ES-I3 (cell line): ENCODE data around the gene PLD5.
A peak's percentile ranks its signal among the peaks of the same experiment; 100 is the strongest.
"Not testable (repeated sequence)": the region's sequence is repeated elsewhere in the genome, so short reads cannot be mapped to it uniquely, and the experiment has no call there.

Experiments
- H3K36me3 ChIP-seq: 2 replicates; pipeline ENCODE4 v1.6.1; 2013; ENCODE audit warnings: mild to moderate bottlenecking, low read length, control low read depth, moderate library complexity; ENCODE audit not compliant: insufficient read depth
- H3K4me1 ChIP-seq: 2 replicates; pipeline ENCODE4 v1.6.1; 2013; ENCODE audit warnings: mild to moderate bottlenecking, control low read depth, low read length; ENCODE audit not compliant: insufficient read depth
- H3K9ac ChIP-seq: 2 replicates; pipeline ENCODE4 v1.6.1; 2013; ENCODE audit warnings: low read depth, mild to moderate bottlenecking, low read length, moderate library complexity
- H3K9me3 ChIP-seq: 2 replicates; pipeline ENCODE4 v1.6.1; 2013; ENCODE audit warnings: mild to moderate bottlenecking, low read length, moderate library complexity; ENCODE audit not compliant: control insufficient read depth, insufficient read depth

Gene PLD5

GRCh38 chr1:242525360-242525722 lies 844 bp upstream of the PLD5 start:
- Histone ChIP-seq H3K4me1 (no peaks in the 10 kb centered on the region), H3K9me3 (no peaks in the 10 kb centered on the region), H3K36me3 (no peaks in the 10 kb centered on the region), H3K9ac (peak overlapping the region; percentile 77)

- Histone ChIP-seq H3K9me3 (no peaks in the 10 kb centered on the region), H3K36me3 (no peaks in the 10 kb centered on the region), H3K4me1 (no peaks in the 10 kb centered on the region), H3K9ac (peak overlapping the region; percentile 87)
Measured at GRCh38 chr1:242523719-242524570, 552 bp downstream of the PLD5 start.

DNA sequence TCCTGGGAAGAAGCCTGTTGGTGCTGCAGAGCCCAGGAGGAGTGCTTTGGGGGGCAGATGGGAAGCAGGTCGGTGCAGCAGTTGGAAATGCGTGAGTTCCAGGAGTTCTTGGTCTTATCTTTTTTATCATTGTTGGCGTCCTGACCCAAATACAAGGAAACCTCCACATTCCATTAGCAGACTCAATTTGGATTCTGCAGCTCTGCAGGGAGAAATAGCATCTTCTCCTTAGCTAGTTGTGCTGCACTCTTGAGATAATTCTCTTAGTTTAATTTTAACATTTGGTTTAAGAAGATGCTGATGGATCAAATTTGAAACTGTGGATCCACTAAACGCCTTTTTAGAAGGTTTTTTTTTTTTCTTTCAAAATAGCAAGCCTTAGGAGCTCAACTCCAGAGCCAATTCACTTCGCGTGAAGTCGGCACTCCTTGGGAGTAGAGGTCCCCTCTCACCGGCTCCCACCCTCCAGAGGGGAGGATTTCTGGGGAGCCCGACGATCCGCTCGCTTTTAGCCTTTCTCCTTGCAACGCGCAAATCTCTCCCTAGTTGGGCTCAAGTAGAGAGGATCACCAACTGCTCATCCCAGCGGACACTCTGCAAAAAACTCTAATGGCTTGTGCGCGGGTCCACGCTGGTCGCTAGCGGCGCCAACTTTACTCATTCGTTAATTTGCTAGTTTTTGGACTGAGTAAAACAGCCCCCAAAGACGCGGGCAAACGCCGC lies 1.3 kb downstream of the PLD5 start:
- peak overlapping the region; percentile 87 for H3K9ac ChIP-seq
- no peaks in the 10 kb centered on the region for H3K36me3 ChIP-seq
- H3K9me3 ChIP-seq: no peaks in the 10 kb centered on the region
- H3K4me1 ChIP-seq: no peaks in the 10 kb centered on the region

- no peaks in the 10 kb centered on the region for H3K9me3 ChIP-seq
- no peak overlapping the region for H3K9ac ChIP-seq
- no peaks in the 10 kb centered on the region for H3K36me3 ChIP-seq
- no peaks in the 10 kb centered on the region for H3K4me1 ChIP-seq
Measured at GRCh38 chr1:242522304-242522945, 2.1 kb downstream of the PLD5 start.

- Histone ChIP-seq H3K9me3 (no peaks in the 10 kb centered on the region), H3K36me3 (no peaks in the 10 kb centered on the region), H3K4me1 (no peaks in the 10 kb centered on the region), H3K9ac (no peak overlapping the region)
Measured at GRCh38 chr1:242515555-242515954, 8.9 kb downstream of the PLD5 start.

DNA sequence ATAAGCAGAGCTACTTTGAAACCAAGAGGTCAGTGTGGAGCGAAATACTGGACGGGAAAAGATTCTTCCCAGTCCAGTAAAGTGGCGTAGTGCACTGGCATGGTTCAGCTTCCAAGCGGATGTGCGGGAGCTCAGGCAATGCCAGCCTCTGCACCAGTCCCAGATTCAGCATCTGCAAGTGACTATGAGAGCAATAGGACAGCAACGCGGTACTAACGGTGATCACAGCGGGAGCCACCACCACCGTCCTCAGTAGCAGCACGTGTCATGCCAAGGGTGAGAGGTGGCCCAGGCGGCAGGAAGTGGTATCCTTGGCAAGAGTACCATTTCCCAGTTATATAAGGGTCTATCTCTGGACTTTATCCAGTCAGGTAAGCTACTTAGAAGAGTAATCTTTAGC lies 17.8 kb downstream of the PLD5 start:
- Histone ChIP-seq H3K4me1 (no peaks in the 10 kb centered on the region), H3K9me3 (no peaks in the 10 kb centered on the region), H3K9ac (no peak overlapping the region), H3K36me3 (no peaks in the 10 kb centered on the region)

- H3K4me1 ChIP-seq: peaks cover 8% of the 10 kb centered on the region; the same call in 1 of the 2 replicates
- H3K9ac ChIP-seq: no peak overlapping the region
- H3K36me3 ChIP-seq: no peaks in the 10 kb centered on the region
- H3K9me3 ChIP-seq: no peaks in the 10 kb centered on the region; the same call in 1 of the 2 replicates
Measured at GRCh38 chr1:242489545-242489944, 35.0 kb downstream of the PLD5 start.

GRCh38 chr1:242477944-242478343 lies 46.6 kb downstream of the PLD5 start:
- H3K9me3 ChIP-seq: no peaks in the 10 kb centered on the region
- no peaks in the 10 kb centered on the region for H3K36me3 ChIP-seq
- H3K9ac ChIP-seq: no peak overlapping the region

GRCh38 chr1:242470774-242471173 lies 53.7 kb downstream of the PLD5 start:
- H3K36me3 ChIP-seq: no peaks in the 10 kb centered on the region
- H3K9ac ChIP-seq: no peak overlapping the region
- no peaks in the 10 kb centered on the region for H3K4me1 ChIP-seq
- H3K9me3 ChIP-seq: no peaks in the 10 kb centered on the region

More at GRCh38 chr1:242477944-242478343, 46.6 kb downstream of the PLD5 start:
- H3K4me1 ChIP-seq: no peaks in the 10 kb centered on the region

DNA sequence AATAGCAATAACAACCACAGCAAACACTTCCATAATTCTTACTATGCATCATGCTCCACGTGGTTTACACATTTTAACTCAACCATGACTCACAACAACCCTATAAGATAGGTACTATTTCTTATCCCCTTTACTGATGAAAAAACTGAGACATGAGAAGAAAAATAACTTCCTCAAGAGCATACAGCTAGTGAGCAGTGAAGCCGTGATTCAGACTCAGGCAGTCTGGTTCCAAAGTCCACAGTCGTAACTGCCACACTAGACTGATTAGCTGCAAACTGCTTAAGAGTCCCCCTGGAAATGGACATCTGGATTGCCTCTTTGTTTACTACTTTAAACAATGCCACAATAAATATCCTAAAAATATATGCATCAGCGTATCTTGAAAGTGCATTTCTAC lies 55.7 kb downstream of the PLD5 start:
- Histone ChIP-seq H3K9me3 (no peaks in the 10 kb centered on the region), H3K36me3 (no peaks in the 10 kb centered on the region), H3K9ac (no peak overlapping the region), H3K4me1 (no peaks in the 10 kb centered on the region)

GRCh38 chr1:242467556-242468145 lies 56.8 kb downstream of the PLD5 start:
- H3K4me1 ChIP-seq: no peaks in the 10 kb centered on the region
- H3K36me3 ChIP-seq: no peaks in the 10 kb centered on the region

DNA sequence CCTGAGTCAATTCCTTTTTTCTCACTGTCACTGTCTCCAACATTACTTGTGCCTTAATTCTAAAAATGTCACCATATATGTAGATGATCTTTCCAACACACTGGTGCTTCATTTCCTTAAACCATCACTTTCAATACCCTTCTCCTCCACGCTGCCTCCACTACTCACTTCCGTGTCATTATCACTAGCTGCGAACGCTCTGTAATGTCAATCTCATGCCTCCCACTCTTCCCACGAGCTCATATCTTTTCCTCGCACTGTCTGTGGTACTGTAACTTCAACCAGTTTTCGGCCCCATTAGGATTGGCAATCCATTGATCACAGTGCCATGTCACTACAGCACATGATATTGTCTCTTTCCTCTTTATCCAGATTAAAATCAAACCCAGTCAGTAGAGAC lies 61.6 kb downstream of the PLD5 start:
- H3K9me3 ChIP-seq: no peaks in the 10 kb centered on the region
- no peak overlapping the region for H3K9ac ChIP-seq
- H3K36me3 ChIP-seq: no peaks in the 10 kb centered on the region
- H3K4me1 ChIP-seq: no peaks in the 10 kb centered on the region

More at GRCh38 chr1:242467556-242468145, 56.8 kb downstream of the PLD5 start:
- no peak overlapping the region for H3K9ac ChIP-seq
- H3K9me3 ChIP-seq: no peaks in the 10 kb centered on the region

GRCh38 chr1:242459740-242460139 lies 64.8 kb downstream of the PLD5 start:
- H3K36me3 ChIP-seq, H3K9ac ChIP-seq, H3K4me1 ChIP-seq, H3K9me3 ChIP-seq: not testable (repeated sequence)

DNA sequence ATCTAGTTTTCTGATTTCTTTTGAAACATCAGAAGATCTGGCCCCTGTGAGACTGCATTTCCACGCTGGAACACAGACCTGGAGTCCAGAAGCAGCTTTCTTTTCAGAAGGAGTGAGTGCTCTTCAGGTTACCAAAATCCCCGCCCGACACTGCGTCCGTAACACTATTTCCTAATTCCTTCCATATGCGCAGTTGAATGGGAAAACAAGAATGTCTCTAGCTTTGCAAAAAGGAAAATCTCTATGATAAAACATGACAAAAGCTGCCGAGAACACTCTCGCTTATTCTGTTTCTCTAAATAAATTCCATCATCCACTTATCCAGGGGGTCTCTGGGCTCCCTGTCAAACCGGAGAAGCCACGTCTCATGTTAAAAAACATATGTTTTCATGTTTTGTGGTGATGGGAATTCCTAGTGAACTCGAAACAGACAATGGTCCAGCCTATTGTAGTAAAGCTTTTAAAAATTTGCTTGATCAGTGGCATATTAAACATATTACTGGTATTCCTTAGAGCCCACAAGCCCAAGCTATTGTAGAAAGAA lies 67.7 kb downstream of the PLD5 start:
- H3K36me3 ChIP-seq: no peaks in the 10 kb centered on the region
- no peak overlapping the region for H3K9ac ChIP-seq
- H3K9me3 ChIP-seq: no peaks in the 10 kb centered on the region
- no peaks in the 10 kb centered on the region for H3K4me1 ChIP-seq
